ENCODE results near the gene EVC2.

The EVC2 gene

GRCh38 chr4:5574386-5574785 lies 134.0 kb downstream of the EVC2 start:
- Histone ChIP-seq H3K4me3 (ENCODE audit: low read depth in 1 of 2, low read length in 1 of 2) (no peak overlapping the region), H3K27ac (no peak overlapping the region), H3K9me3 (no peaks in the 10 kb centered on the region), H3K4me1 (ENCODE audit: control insufficient read depth in 1 of 2, insufficient read depth in 1 of 2, low read depth in 1 of 2, low read length in 1 of 2) (no peaks in the 10 kb centered on the region), H3K27me3 (no peaks in the 10 kb centered on the region), H3K36me3 (no peaks in the 10 kb centered on the region)
- TF ChIP-seq, protein P1, sequence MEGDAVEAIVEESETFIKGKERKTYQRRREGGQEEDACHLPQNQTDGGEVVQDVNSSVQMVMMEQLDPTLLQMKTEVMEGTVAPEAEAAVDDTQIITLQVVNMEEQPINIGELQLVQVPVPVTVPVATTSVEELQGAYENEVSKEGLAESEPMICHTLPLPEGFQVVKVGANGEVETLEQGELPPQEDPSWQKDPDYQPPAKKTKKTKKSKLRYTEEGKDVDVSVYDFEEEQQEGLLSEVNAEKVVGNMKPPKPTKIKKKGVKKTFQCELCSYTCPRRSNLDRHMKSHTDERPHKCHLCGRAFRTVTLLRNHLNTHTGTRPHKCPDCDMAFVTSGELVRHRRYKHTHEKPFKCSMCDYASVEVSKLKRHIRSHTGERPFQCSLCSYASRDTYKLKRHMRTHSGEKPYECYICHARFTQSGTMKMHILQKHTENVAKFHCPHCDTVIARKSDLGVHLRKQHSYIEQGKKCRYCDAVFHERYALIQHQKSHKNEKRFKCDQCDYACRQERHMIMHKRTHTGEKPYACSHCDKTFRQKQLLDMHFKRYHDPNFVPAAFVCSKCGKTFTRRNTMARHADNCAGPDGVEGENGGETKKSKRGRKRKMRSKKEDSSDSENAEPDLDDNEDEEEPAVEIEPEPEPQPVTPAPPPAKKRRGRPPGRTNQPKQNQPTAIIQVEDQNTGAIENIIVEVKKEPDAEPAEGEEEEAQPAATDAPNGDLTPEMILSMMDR (IDR thresholded peaks at IDR 0.05): no peak

DNA sequence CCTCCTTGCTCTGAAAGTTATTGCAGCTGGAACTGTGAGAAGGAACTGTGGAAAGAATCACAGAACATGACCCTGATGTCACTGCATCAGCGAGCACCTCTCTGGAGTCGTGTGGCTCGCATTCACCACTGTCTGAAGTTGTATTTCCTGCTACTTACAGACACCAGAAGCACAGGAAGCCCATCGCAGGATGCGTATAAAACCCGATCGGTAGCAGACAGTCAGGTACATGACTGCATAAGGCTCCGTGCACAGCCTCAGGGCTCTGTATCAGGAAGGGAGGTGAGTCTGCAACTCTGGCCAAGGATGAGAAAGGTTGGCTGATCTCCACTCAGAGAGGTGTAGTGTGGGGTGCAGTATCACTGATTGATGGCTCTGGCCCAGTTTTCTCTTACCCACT lies 134.4 kb downstream of the EVC2 start:
- TF ChIP-seq, protein P1 (IDR thresholded peaks at IDR 0.05): no peak
- Histone ChIP-seq H3K4me3 (ENCODE audit: low read depth in 1 of 2, low read length in 1 of 2) (no peak overlapping the region), H3K27me3 (no peaks in the 10 kb centered on the region), H3K9me3 (no peaks in the 10 kb centered on the region), H3K36me3 (no peaks in the 10 kb centered on the region), H3K4me1 (ENCODE audit: control insufficient read depth in 1 of 2, insufficient read depth in 1 of 2, low read depth in 1 of 2, low read length in 1 of 2) (no peaks in the 10 kb centered on the region), H3K27ac (no peak overlapping the region)

DNA sequence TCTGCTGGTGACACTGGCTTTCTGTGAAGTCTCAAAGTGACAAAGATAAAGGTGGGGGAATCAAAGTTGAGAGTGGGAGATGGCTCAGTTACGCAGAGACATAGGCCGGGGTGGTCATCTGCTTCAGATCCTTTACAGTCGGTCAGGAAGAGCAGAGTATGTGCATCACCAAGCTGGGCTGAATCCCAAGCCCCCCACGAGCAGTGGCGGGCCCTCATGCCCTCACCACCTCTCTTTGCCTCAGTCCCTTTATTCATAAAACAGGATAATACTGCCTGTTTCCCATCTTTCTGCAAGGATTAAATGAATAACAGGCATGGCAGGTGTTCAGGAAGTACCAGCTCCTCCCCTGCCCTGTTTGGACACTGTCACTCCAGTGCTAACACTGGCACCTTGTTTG lies 135.6 kb downstream of the EVC2 start:
- Histone ChIP-seq H3K27me3 (no peaks in the 10 kb centered on the region), H3K36me3 (no peaks in the 10 kb centered on the region), H3K27ac (no peak overlapping the region), H3K4me1 (ENCODE audit: control insufficient read depth in 1 of 2, insufficient read depth in 1 of 2, low read depth in 1 of 2, low read length in 1 of 2) (no peaks in the 10 kb centered on the region), H3K4me3 (ENCODE audit: low read depth in 1 of 2, low read length in 1 of 2) (no peak overlapping the region), H3K9me3 (no peaks in the 10 kb centered on the region)
- TF ChIP-seq, protein P1 (IDR thresholded peaks at IDR 0.05): no peak

DNA sequence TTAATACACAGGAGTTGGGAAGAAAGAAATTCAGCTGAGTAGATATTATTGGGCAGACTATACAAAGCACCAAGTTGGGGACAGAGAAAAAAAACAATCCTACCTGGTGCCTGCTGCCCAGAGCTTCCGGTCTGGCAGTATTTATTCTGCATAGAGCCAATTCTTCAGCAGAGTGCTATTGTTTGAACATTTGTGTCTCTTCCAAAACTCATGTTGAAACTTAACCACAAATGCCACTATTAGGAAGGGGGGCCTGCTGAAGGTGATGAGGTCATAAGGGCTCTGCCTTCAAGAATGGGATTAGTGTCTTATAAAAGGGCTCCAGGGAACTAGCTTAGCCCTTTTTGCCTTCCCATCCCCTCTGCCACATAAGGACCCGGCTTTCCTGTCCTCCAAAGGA lies 136.2 kb downstream of the EVC2 start:
- Histone ChIP-seq H3K36me3 (no peaks in the 10 kb centered on the region), H3K4me3 (ENCODE audit: low read depth in 1 of 2, low read length in 1 of 2) (no peak overlapping the region), H3K27me3 (no peaks in the 10 kb centered on the region), H3K27ac (no peak overlapping the region), H3K4me1 (ENCODE audit: control insufficient read depth in 1 of 2, insufficient read depth in 1 of 2, low read depth in 1 of 2, low read length in 1 of 2) (no peaks in the 10 kb centered on the region), H3K9me3 (no peaks in the 10 kb centered on the region)
- TF ChIP-seq, protein P1 (IDR thresholded peaks at IDR 0.05): no peak

DNA sequence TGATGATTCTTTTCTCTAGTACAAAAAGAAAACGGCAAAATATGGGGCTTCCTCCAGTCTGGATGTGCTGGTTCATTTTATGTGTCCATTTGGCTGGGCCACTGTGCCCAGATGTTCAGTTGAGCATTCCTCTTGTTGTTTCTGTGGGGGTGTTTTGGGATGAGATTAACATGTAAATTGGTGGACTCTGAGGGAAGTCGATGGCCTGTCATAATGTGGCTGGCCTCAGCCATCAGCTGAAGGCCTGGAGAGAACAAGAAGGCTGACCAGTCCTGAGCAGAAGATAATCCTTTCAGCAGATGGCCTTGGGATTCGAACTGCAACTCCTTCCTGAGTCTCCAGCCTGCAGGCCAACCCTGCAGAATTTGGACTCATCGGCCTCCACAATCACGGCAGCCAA lies 136.7 kb downstream of the EVC2 start:
- Histone ChIP-seq H3K4me1 (ENCODE audit: control insufficient read depth in 1 of 2, insufficient read depth in 1 of 2, low read depth in 1 of 2, low read length in 1 of 2) (no peaks in the 10 kb centered on the region), H3K4me3 (ENCODE audit: low read depth in 1 of 2, low read length in 1 of 2) (no peak overlapping the region), H3K27ac (no peak overlapping the region), H3K27me3 (no peaks in the 10 kb centered on the region), H3K36me3 (no peaks in the 10 kb centered on the region), H3K9me3 (no peaks in the 10 kb centered on the region)
- TF ChIP-seq, protein P1 (IDR thresholded peaks at IDR 0.05): no peak

DNA sequence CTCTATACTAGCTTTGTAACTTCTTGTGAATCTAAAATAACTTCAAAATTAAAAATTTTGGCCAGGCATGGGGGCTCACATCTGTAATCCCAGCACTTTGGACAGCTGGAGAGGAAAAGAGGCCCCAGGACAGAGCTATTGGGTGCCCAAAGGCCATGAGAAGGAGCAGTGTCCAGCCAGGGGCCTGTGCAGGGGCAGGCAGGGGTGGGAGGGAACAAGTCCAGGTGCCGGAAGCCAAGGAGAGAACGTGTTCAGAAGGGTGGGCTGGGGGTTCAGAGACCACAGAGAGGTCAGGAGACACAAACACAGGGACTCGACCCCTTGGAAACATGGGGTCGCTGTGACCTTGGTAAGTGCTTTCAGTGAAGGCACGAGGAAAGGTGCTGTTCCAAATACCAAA lies 138.9 kb downstream of the EVC2 start:
- no peaks in the 10 kb centered on the region for H3K4me1 ChIP-seq (ENCODE audit: control insufficient read depth in 1 of 2, insufficient read depth in 1 of 2, low read depth in 1 of 2, low read length in 1 of 2)
- TF ChIP-seq, protein P1 (IDR thresholded peaks at IDR 0.05): no peak
- H3K4me3 ChIP-seq (ENCODE audit: low read depth in 1 of 2, low read length in 1 of 2): no peak overlapping the region
- no peaks in the 10 kb centered on the region for H3K9me3 ChIP-seq
- no peaks in the 10 kb centered on the region for H3K27me3 ChIP-seq
- H3K27ac ChIP-seq: no peak overlapping the region
- H3K36me3 ChIP-seq: no peaks in the 10 kb centered on the region
